Esophagus muscularis mucosa (tissue), 4 donors: Measurements from ENCODE around the gene EIF1AY. TPM values are rescaled to one million over a fixed set of nuclear protein-coding genes. Genes with fewer than 3 reads are reported as not detected.
A peak's percentile ranks its signal among the peaks of the same experiment; 100 is the strongest.

Source experiments
- DNase-seq: peaks from one replicate; pipeline ENCODE4 v3.0.0-alpha.2; 2017; ENCODE audit errors: extremely low spot score
- H3K27ac ChIP-seq, 4 donors: fragments of 200-600 bp; sonication (generic); replicated peaks in 1 of 4; 1 replicate in 3 of 4; 2 replicates in 1 of 4; pipeline ENCODE4 v1.5.1; 2016 to 2019; ENCODE audit warnings: mild to moderate bottlenecking in 1 of 4
- H3K27me3 ChIP-seq, 4 donors: fragments of 200-600 bp; sonication (generic); one replicate each; pipeline versions ENCODE4 v1.5.1 to v1.6.0; 2016 to 2019
- H3K36me3 ChIP-seq, 4 donors: fragments of 200-600 bp; sonication (generic); one replicate each; pipeline ENCODE4 v1.5.1; 2016 to 2019
- H3K4me1 ChIP-seq, 4 donors: fragments of 200-600 bp; sonication (generic); one replicate each; pipeline ENCODE4 v1.5.1; 2016 to 2019
- H3K4me3 ChIP-seq, 4 donors: fragments of 200-600 bp; sonication (generic); 1 replicate in 2 of 4; 2 replicates in 2 of 4; pipeline ENCODE4 v1.5.1; 2016 to 2019; ENCODE audit warnings: mild to moderate bottlenecking in 4 of 4, moderate library complexity in 1 of 4
- H3K9me3 ChIP-seq, 4 donors: fragments of 200-600 bp; sonication (generic); 1 replicate in 3 of 4; 2 replicates in 1 of 4; pipeline ENCODE4 v1.5.1; 2016 to 2019
- EP300 ChIP-seq: sonication (generic); formaldehyde crosslinking; IDR thresholded peaks from one replicate; pipeline ENCODE4 v1.6.1; 2017; ENCODE audit warnings: antibody characterized with exemption
- POLR2A ChIP-seq: fragments of 450-650 bp; IDR thresholded peaks from one replicate; pipeline ENCODE4 v1.6.1; 2017; ENCODE audit warnings: antibody characterized with exemption, moderate library complexity, mild to moderate bottlenecking, low read depth
- POLR2AphosphoS5 ChIP-seq, 2 donors: sonication (generic); formaldehyde crosslinking; IDR thresholded peaks; one replicate each; pipeline ENCODE4 v1.6.1; 2017; ENCODE audit warnings: antibody characterized with exemption in 2 of 2
- WGBS: methylation state at CpG from one replicate; pipeline ENCODE4 v1.1.5; 2018; 5-methylcytosine and 5-hydroxymethylcytosine counted together
- intact Hi-C: fragments of 100-400 bp; cut with DNase I; formaldehyde crosslinking; loops from one replicate; pipeline ENCODE4 v1.15.1; 2023
- total RNA-seq, 4 donors: library from RNA; depleted of rRNA; stranded (reverse); fragments of >200 nt; gene quantifications; one replicate each; pipeline versions ENCODE4 v1.1.0 to v1.2.1, GENCODE V29; 2016
- TF ChIP-seq, protein P1 (sequence below), 3 experiments: fragments of 200-600 bp in 2 of 3; fragments of 450-650 bp in 1 of 3; sonication (generic) in 2 of 3; IDR thresholded peaks; one replicate each; pipeline ENCODE4 v1.5.1; 2017 to 2019; ENCODE audit warnings: antibody characterized with exemption in 3 of 3, mild to moderate bottlenecking in 2 of 3, moderate library complexity in 1 of 3

EIF1AY gene, protein sequence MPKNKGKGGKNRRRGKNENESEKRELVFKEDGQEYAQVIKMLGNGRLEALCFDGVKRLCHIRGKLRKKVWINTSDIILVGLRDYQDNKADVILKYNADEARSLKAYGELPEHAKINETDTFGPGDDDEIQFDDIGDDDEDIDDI
- 10 to 100 TPM in 2 of 4 donors, not detected in 2; 34.6 to 45.3 TPM for total RNA-seq

- no peaks in the 10 kb centered on the region for H3K27me3 ChIP-seq
- H3K4me1 ChIP-seq = peaks cover 0 to 37% (median 13%) of the 10 kb centered on the region in 4 donors
- H3K27ac ChIP-seq = peak within 1 kb of the TSS in 2 of 4 donors; percentile 93 to 95
- peak; percentile 95 for DNase-seq
- peak within 1 kb of the TSS in 2 of 4 donors; percentile 62 to 71 for H3K4me3 ChIP-seq
- H3K36me3 ChIP-seq = peaks cover 0 to 2% (median 0%) of the 10 kb centered on the region in 4 donors
- H3K9me3 ChIP-seq = no peaks in the 10 kb centered on the region
- intact Hi-C loops = no loop called here
- TF ChIP-seq, protein P1, sequence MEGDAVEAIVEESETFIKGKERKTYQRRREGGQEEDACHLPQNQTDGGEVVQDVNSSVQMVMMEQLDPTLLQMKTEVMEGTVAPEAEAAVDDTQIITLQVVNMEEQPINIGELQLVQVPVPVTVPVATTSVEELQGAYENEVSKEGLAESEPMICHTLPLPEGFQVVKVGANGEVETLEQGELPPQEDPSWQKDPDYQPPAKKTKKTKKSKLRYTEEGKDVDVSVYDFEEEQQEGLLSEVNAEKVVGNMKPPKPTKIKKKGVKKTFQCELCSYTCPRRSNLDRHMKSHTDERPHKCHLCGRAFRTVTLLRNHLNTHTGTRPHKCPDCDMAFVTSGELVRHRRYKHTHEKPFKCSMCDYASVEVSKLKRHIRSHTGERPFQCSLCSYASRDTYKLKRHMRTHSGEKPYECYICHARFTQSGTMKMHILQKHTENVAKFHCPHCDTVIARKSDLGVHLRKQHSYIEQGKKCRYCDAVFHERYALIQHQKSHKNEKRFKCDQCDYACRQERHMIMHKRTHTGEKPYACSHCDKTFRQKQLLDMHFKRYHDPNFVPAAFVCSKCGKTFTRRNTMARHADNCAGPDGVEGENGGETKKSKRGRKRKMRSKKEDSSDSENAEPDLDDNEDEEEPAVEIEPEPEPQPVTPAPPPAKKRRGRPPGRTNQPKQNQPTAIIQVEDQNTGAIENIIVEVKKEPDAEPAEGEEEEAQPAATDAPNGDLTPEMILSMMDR (IDR thresholded peaks at IDR 0.05) = no peak
- TF ChIP-seq EP300 = no peak
- WGBS = no CpG with 5 or more reads among the region's 31 CpGs
These were observed at the start of gene EIF1AY for GRCh38 chrY:20575531-20576121. TSS of gene EIF1AY (plus strand) at chrY:20575776. CDS start at chrY:20575872, 96 bp downstream.

GRCh38 chrY:20528435-20528834 is 47.1 kb upstream of the EIF1AY start:
- no CpG with 5 or more reads among the region's 6 CpGs for WGBS
- no peak for DNase-seq
- intact Hi-C loops = no loop called here
- no peaks in the 10 kb centered on the region for H3K36me3 ChIP-seq
- TF ChIP-seq EP300 (no peak), POLR2AphosphoS5 (IDR thresholded peaks at IDR 0.05) (no peak), POLR2A (no peak)
- TF ChIP-seq, protein P1 (IDR thresholded peaks at IDR 0.05) = no peak
- H3K27me3 ChIP-seq = no peaks in the 10 kb centered on the region
- no peaks in the 10 kb centered on the region for H3K4me1 ChIP-seq
- H3K4me3 ChIP-seq = no peak overlapping the region
- H3K9me3 ChIP-seq = no peaks in the 10 kb centered on the region
- no peak overlapping the region for H3K27ac ChIP-seq

DNA sequence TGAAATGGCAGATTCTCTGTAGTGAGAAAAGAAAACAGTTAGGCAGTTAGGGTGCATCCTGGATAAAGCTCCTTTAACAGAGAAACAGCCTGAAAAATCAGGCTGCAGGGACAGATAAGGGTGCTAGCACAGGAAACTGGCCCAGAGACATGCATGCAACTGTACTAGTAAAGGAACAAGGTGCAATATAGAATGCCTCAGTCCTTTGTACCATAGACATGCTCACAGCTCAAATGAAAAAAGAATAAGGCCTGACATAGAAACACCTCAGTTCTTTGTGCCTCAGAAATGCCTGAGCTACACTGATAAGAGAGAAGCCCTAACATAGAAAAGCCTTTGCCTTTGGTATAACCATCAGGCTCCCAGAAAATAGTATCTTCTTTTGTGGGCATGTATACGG is 37.4 kb upstream of the EIF1AY start:
- H3K9me3 ChIP-seq = no peaks in the 10 kb centered on the region
- no peak overlapping the region for H3K4me3 ChIP-seq
- no peaks in the 10 kb centered on the region for H3K27me3 ChIP-seq
- H3K36me3 ChIP-seq = no peaks in the 10 kb centered on the region
- H3K27ac ChIP-seq = no peak overlapping the region
- WGBS = no CpG with 5 or more reads among the region's 1 CpG
- no peaks in the 10 kb centered on the region for H3K4me1 ChIP-seq
- DNase-seq = no peak
- intact Hi-C loops = no loop called here
- TF ChIP-seq POLR2AphosphoS5 (IDR thresholded peaks at IDR 0.05) (no peak), EP300 (no peak), POLR2A (no peak)
- TF ChIP-seq, protein P1 (IDR thresholded peaks at IDR 0.05) = no peak

DNA sequence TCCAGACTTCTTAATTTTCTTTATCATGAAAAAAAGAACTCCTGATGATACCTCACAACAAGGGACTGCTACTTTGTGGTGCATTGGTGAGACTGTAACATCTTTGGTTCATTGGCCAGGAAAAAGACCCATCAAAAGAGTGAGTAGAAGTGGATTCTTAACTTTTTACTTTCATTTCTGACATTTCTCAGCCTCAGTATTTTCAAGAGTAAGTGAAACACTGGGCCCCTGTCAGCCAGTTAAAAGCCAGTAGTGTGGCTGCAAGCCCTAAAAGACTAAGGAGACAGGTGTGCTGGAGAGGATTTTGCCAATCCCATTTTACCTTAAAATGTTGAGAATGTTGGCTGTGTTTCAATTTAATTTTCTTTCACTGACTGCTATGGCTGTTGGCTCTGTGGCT is 36.6 kb upstream of the EIF1AY start:
- Histone ChIP-seq H3K27me3 (no peaks in the 10 kb centered on the region), H3K36me3 (no peaks in the 10 kb centered on the region), H3K27ac (no peak overlapping the region), H3K4me3 (no peak overlapping the region), H3K9me3 (no peaks in the 10 kb centered on the region), H3K4me1 (no peaks in the 10 kb centered on the region)
- no peak for DNase-seq
- intact Hi-C loops = no loop called here
- TF ChIP-seq, protein P1 (IDR thresholded peaks at IDR 0.05) = no peak
- no peak for TF ChIP-seq POLR2AphosphoS5 (IDR thresholded peaks at IDR 0.05)
- no peak for TF ChIP-seq POLR2A
- TF ChIP-seq EP300 = no peak

DNA sequence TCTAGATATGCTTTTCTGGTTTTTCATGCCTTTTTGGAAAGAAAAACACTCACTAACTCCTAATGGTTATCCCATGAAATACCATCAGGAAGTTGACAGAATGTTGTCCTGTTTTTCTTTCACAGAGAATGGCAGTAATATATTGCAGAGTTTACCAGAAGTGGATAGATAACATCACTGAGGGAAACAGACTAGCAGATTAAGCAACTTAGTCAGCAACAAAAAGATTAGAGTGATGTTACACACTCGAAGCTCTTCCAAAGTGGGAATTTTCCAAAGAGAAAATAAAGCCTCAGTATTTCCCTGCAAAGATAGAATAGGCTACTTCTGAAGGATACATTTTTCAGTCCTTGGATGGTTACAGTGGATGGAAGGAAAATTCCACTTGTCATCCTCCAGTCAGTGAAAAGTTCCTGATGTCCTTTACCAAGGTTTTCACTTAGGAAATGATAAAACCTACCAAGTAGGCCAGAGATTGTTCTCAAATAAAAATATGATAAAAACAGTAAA is 31.1 kb upstream of the EIF1AY start:
- Histone ChIP-seq H3K4me1 (no peaks in the 10 kb centered on the region), H3K27ac (no peak overlapping the region), H3K27me3 (no peaks in the 10 kb centered on the region), H3K36me3 (no peaks in the 10 kb centered on the region), H3K9me3 (no peaks in the 10 kb centered on the region), H3K4me3 (no peak overlapping the region)
- intact Hi-C loops = no loop called here
- WGBS = no CpG with 5 or more reads among the region's 1 CpG
- TF ChIP-seq EP300 (no peak), POLR2A (no peak), POLR2AphosphoS5 (IDR thresholded peaks at IDR 0.05) (no peak)
- TF ChIP-seq, protein P1 (IDR thresholded peaks at IDR 0.05) = no peak
- no peak for DNase-seq
